NCI-H69 (cell line): ENCODE data around the gene USP13.

Experiments
- DNase-seq: peaks from one replicate; lab custom pipeline; 2025; lab: John Stamatoyannopoulos, UW

The USP13 gene

DNA sequence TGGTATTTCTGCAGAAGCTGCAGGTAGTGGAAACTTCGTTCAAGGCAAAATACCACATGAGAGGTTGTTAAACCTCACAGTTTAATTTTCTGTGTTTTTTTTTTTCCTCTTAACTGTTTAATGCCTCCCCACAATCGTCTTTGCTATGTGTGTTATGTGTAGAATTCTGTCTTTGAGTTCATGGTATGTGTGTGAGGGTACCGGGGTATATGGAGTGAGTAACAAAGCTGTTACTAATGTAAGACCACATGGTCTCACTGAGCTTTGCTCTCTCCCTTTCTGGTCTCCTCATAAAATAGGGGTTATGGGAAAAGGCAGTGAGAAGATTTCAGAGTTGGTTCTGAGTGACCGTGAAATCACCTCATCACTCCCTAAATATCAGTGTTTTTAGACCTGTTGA, 143.6 kb downstream of the USP13 start:
- no peak for DNase-seq

DNA sequence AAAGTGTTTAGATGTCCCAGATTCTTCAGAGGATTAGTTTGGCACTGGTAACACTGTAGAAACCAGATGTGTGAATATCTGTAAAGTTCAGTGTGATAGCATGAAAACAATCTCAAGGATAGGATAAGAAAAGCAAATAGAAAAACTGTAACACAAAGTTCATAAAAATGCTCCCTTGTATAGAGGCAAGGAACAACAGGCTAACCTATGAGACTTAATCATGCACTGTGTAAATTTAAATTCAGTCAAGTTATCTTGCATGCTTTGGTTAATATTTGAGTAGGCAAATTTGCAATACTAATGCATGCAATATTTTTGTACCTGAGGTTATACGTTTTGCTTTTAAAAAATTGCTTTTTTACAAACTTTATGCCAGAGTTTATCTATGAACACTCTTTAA, 144.4 kb downstream of the USP13 start:
- DNase-seq = no peak

DNA sequence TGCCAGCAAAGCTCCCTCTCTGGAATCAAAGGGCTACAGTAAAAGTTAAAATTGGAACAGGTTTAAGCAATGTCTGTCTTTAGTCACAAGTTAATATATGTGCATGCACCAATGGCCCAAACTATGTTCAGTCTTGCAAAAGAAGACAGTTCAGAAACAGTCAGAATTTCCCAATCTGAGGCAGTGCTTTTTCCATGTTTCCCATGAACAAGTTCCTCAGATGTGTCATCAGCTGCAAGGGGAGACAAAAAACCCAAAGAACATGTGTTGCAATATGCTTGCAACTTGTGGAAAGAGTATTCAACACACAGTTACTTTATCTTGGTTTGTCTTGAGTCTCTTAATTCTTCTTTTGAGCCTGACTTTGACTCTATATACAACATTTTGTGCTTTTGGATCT, 148.4 kb downstream of the USP13 start:
- no peak for DNase-seq

DNA sequence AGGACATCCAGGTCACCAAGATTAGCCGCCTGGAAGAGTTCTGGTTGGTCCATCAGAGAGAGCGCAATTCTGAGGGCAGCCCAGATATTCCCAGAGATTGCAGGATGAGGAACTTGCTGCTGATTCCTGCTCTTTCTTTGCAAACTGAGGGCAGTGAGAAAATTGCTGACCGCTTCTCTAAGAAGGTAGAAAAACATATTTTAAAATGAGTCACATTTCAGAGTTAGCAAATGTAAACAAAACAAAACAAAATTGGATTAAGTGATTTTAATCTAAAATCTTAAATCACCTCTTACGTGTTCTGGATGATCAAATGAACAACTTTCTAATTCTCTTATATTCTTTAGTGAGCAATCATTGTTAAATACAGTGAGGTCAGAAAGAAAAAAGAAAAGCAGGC, 149.0 kb downstream of the USP13 start:
- DNase-seq = no peak

DNA sequence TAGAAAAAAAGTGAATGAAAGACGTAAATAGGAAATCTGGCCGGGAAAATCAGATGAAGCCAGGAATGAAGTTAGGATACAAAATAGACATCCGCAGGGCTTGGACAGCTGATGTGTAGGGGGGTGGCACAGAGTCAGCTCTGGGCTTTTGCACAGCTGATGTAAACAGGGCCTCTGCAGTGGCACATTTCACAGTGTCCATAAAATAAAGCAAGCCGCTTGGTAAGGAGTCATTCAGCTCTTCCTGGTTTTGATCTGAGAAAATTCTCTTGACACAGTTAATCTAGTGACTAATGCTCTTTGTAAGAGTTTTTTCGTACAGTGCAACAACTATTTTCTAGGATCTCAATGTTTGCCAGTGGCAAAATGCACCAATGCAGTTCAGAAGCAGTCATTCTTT, 153.3 kb downstream of the USP13 start:
- no peak for DNase-seq

DNA sequence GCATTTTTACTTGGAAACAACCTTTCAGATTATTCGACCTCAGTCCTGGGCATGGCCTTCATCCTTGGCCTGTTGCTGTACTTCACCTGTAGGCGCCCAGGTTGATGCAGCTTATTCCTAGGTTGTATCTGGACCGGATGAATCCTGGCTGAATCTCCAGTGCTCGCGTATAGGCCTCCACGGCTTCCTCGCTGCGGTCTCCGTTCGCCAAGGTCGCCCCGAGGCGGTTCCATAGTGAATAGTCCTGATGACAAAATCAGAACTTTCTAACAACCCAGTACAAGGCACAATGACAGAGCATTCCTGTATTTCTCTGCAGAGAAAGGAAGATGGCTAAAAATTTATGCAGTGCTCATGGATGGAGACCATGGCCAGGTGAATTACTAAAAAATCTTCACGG, 154.7 kb downstream of the USP13 start:
- no peak for DNase-seq

DNA sequence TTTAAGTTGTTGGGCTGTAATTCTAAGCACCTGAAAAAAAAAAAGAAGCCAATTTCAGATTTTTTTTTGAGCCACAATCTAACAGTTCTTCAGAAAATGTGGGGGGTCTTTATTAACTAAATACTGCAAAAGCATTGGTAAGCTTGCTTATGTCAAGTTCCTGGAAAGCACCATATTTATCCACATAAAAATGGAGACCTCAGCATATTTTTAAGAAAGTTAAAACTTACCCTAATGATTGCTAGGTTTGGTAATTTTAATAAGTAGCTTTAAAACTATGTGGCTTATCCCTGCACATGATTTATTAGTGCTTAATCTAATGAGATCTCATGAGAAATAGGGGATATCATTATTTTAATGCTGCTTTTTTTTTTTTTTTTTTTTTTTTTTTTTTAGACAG, 156.8 kb downstream of the USP13 start:
- no peak for DNase-seq

DNA sequence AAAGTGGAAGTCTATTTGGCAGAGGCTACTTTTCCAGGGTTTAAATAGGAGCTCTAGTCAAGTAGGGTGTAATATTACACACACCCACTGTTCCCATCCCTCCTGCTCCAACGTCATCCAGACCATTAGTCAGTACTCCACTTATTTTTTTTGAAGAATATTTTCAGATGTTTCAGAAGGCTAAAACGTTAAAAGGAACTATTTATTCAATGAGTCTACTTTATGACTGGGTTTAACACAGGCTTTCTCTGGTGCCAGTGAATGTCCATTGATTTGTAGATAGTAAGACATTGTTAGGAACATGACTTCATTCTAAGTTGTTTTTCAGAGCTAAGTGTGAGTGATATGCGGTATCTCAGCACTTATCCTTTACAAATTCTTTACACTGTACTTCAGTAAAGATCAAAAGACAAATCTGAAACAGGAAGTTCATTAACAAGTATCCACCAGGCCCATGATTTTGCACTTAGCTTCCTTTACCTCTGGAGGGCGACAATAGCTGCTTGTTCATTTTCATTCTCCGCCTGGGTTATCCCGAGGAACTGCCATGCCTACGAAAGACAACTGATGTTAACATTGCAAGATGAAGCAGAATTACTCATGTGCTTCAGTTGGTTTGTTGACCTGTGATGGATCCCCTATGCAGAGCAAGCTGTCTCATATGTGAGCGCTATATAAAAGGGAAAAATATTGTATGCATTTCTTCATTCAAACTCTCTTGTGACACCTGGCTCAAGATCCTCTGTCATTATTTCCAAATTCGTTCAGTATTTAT, 158.7 kb downstream of the USP13 start:
- peak; percentile 87 for DNase-seq

DNA sequence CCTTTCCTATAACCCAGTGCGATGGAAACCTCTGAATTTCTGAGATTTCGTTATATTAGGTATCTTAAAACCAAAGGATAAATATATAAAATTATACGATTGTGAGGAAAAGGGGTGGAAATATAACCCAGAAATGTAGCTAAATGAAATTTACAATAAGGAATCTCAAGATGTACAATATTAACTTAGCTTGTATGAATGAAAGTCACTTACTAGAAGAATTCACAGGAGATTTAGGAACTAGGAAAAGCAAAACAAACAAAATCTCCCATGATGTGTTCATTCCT, 159.2 kb downstream of the USP13 start:
- DNase-seq = no peak

DNA sequence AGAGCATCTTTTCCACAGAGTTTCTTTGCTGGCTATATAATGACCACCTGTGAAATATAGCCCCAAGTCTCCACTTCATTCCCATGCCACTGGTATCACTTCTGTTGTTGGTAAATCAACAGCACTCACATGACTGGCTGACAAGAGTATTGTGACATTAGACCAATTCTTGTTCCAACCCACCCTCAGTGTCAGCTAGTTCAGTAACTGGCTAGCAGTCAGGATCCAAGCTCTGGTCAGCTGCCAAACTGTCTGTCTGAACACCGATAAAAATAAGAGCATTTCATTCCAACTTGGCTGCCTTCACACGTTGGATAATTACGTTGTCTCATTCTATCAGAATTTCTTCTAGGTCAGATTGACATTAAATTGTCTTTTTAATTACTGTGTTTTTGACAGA, 166.5 kb downstream of the USP13 start:
- no peak for DNase-seq

DNA sequence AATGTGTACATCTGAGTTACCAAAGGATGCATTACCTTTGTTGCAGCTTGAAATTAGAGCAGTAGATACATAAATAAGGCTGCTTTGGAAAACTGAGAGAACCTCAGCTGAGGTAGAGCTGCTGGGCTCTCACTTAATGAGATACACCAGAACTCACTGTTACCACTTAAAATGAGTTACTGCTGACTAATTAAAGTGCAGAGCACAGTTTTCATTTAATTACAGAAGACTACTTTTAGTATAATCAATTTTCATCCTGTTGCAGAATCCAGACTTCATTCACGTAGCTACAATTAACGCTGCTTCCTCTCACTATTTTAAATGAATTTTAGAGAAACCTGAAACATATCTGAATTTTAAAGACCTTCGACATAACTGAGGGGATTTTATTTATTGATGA, 169.5 kb downstream of the USP13 start:
- DNase-seq = no peak

DNA sequence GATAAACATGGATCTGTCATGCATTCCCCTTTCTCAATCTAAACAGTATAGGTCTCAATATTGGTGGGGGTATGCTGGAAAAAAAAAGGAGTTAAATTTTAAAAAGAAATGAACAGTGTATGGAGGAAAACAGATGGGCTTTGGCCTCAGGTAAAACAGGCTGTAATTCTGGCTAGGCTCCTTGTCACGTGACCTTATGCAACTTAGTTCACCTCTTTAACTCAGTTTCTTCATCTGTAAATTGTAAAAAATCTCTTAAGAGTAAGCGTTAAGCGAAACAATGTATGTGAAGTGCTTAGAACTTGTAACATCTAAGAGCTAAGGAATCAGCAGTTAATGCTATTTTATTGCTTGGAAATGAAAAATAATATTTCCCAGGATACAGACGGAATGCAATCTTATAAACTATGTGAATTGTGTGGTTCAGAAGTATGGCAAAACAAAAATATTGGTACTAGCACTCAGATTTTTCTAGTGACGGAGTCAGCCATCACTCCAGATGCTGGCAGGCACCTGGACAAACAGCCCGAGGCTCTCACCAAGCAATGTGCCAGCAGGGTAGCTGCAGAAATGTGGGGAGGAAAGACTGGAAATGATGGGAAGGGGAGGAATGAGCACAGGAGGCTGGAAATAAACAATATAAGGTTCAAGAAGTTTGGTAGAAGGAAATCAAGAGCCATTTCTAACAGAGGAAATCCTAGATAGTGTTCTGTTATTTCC, 172.8 kb downstream of the USP13 start:
- DNase-seq = peak; percentile 83

DNA sequence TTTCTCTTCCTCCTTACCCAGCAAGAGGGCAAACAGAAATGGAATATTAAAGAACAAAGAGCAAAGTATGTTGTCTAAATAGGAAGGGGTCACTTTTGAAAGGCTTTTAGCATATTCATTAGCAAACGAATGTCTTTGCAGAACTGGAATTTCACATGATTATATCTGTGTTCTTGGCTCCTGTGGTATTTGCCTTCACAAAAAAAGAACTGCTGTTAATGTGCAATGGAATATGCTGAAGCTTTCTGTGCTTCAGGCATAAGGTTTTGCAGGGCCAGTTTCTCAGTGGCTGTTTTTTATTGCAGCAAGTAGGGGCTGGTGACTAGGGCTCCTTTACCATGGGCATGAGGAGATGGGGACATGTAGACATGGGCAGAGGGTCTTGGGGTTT, 173.4 kb downstream of the USP13 start:
- DNase-seq = no peak

DNA sequence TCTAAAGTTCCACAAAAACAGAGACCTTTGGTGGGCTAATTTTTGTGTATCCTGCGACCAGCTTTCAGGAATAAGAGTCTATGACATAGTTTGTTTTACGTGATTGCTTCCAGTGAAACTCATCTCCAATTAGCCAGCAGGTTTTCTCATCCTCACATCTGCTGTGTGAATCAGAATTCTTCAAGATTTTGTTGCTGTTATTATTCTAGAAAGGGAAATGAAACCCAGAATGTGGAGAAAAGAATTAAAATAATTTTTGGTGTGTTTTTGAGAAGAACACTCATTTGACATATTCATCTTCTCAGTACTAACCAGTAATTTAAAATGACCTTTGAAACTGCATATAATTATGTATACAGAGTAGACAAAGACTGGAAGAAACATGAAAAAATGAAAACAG, 175.9 kb downstream of the USP13 start:
- peak; percentile 57 for DNase-seq

DNA sequence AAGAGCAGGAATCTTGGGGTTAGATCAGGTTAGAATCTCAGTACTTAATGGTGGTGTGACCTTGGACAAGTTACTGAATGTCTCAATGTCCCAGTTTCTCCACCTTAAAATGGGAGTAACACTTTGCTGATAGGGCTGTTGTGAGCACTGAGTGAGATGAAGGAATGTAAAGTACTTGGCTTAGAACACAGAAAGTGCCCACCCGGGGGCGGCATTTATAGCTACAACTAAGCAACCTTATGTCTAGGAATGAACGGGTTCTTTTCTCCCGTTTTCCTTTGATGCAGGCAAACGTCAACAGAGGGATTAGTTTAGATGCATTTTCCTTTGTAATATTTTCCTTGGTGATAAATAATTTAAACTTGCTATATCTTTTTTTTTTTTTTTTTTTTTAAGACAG, 176.6 kb downstream of the USP13 start:
- no peak for DNase-seq

DNA sequence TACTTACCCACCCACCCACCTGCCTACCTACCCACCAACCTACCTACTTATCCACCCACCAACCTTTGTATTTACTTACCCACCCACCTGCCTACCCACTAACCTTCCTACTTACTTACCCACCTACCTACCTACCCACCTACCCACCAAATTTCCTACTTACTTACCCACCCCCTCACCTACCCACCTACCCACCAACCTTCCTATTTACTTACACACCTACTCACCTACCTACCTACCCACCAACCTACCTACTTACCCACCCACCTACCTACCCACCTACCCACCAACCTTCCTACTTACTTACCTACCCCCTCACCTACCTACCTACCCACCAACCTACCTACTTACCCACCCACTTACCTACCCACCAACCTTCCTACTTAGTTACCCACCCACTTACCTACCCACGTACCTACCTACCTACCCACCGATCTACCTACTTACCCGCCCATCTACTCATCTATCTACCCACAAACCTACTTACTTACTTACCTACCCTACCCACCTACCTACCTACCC, 179.6 kb downstream of the USP13 start:
- no peak for DNase-seq

DNA sequence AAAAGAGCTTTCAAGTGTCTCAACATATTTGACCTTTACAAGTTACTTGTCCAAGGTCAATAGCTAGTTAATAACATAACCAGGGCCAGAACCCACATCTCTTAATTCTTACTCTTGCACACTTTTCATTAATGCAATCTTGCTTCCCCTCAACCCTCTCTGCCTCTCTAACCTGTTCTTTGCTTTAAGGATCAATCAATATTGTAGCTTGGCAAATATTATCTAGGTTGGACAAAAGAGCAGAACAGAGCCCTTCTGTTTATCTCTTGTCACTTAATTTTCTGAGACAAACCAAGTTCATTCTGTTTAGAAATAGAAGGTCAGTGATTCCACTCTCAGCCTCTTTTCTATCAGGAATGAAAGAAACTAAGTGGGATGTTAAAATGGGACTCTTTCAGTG, 180.5 kb downstream of the USP13 start:
- no peak for DNase-seq

DNA sequence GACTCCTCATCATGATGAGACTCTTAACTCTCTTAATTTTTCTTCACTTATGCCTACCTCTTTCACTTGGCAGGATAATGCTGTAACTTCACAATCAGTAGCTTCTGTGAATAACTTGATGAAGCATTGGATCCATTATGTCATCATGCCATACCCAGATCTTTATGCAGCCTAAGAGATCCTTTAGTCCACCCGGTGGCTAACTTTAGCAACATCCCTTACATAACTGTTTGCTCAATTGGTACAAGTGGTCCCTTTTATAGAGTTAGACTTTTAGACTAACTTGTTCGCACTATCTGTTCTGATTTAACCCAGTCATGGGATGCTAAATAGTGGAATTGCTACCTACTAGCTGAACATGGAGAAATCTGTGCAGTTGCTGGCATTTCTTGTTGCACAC, 184.5 kb downstream of the USP13 start:
- peak; percentile 16 for DNase-seq
